Measurements from ENCODE around the gene FSHR. TPM values are rescaled to one million over a fixed set of nuclear protein-coding genes. Genes with fewer than 3 reads are reported as not detected.

The FSHR gene
- total RNA-seq, 3 donors from 2014 or later, result not detected

DNA sequence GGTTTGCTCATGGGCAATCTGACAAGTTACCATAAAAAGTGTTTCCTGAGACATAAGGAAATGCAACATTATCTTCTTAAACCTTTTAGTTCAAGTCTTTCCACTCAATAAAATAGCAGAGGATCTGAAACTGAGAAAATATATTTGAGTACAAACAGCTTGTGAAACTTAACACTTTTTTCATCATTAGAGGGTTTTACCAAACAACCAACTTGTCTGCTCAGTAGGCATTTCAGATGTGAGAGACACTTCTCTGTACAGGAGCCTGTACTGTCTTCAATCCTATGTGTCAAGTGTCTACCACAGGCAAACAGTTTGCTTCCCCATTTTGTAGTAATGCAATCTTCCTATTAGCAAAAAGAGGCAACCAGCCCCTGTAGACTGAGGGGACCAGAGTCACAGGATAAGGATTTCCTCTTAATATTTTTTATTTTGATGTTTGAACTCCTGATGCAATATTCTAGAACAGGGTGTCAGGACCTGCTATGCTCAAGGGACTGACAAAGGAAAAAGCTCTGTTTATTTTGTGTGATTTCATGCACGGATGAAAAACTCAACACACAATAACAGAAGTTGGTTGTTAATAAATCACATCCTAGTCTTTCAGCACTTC is 239.7 kb downstream of the FSHR start:
- DNase-seq, result no peak
- Mint-ChIP-seq H3K4me1 (ENCODE audit: low read depth) (no peaks in the 10 kb centered on the region), H3K36me3 (ENCODE audit: insufficient read depth) (no peaks in the 10 kb centered on the region), H3K27me3 (ENCODE audit: low read depth) (peaks cover under 1% of the 10 kb centered on the region), H3K9me3 (peaks cover 2% of the 10 kb centered on the region), H3K4me3 (no peak overlapping the region)
- ATAC-seq, result no peak

Data from activated T-cell treated with anti-CD3 and anti-CD28 coated beads, Interleukin-2, amount 50 U/mL, for 4 hours (primary cell).